Measurements from ENCODE around the gene TMOD4. TPM values are rescaled to one million over a fixed set of nuclear protein-coding genes. Genes with fewer than 3 reads are reported as not detected.
"Not testable (repeated sequence)": the region's sequence is repeated elsewhere in the genome, so short reads cannot be mapped to it uniquely, and the experiment has no call there.

The TMOD4 gene
- total and polyA plus RNA-seq, 10 of the 15 experiments (the other 5 are each of a cell fraction or from before 2014, with no cell fraction given) = 0.30 to 1.2 (median 0.50) TPM; not detected in 1

GRCh38 chr1:151210830-151211229, 35.0 kb upstream of the TMOD4 start (continued):
- TF ChIP-seq RB1 (IDR thresholded peaks at IDR 0.05; ENCODE audit: borderline replicate concordance) = no peak

- RAD21 ChIA-PET (ENCODE audit: unreplicated experiment); DNase-seq (ENCODE audit: low read depth, low spot score); in situ Hi-C loops (cut with MboI); FAIRE-seq; H3K9ac ChIP-seq (ENCODE audit: control insufficient read depth, insufficient read depth, low read length); H2AFZ ChIP-seq (ENCODE audit: control insufficient read depth, low read depth, low read length); H3K27ac ChIP-seq (ENCODE audit: control insufficient read depth, insufficient read depth); H3K4me2 ChIP-seq (ENCODE audit: control insufficient read depth, insufficient read depth); ATAC-seq; intact Hi-C loops (cut with micrococcal nuclease; ENCODE audit: unreplicated experiment); H3K27me3 ChIP-seq (replicated peaks in 1 of 2; ENCODE audit: control insufficient read depth in 2 of 2, insufficient read depth in 2 of 2, low read length in 1 of 2); H4K20me1 ChIP-seq (ENCODE audit: control insufficient read depth, insufficient read depth); H3K4me3 ChIP-seq; H3K9me3 ChIP-seq (replicated peaks; ENCODE audit: control insufficient read depth, insufficient read depth, low read length); BruUV-seq (replicated peaks); H3K4me1 ChIP-seq (ENCODE audit: control insufficient read depth, insufficient read depth, low read length): not testable (repeated sequence)
- CTCF ChIA-PET = interaction anchor here (1.2 to 1.4 kb wide), 2 partner anchors 12 to 29 kb away, joined by 3 to 5 read pairs; partner anchors contain the start of gene TMOD4
- WGBS (ENCODE audit: insufficient coverage, insufficient replicate concordance, low lambda C conversion rate, missing lambda C conversion rate) = 80% methylated on average over 12 of the region's 12 CpGs
- Histone ChIP-seq H3K36me3 (ENCODE audit: control insufficient read depth in 2 of 2, insufficient read depth in 2 of 2, low read length in 1 of 2) (peaks cover 1 to 13% of the 10 kb centered on the region in 2 experiments; a peak in 3 of 4 replicates), H3K79me2 (ENCODE audit: control insufficient read depth, insufficient read depth, low read length) (peaks cover 51% of the 10 kb centered on the region)
- POLR2A ChIA-PET = interaction anchor here (1.1 kb wide), 1 partner anchor 16 kb away, joined by 3 read pairs; no protein-coding TSS in a partner anchor
- SMC1A ChIA-PET (ENCODE audit: uncharacterized antibody, unreplicated experiment) = interaction anchor here (1.2 to 2.3 kb wide), 2 partner anchors 12 to 46 kb away, joined by 3 to 7 read pairs; no protein-coding TSS in a partner anchor
These were observed 29.7 kb upstream of the TMOD4 start for GRCh38 chr1:151205381-151205965.

GRCh38 chr1:151199873-151200581, 24.2 kb upstream of the TMOD4 start:
- DNase-seq (ENCODE audit: low read depth, low spot score) (no peak), ATAC-seq (no peak), FAIRE-seq (no peak)
- peak overlapping the region; percentile 82 for H3K27ac ChIP-seq (ENCODE audit: control insufficient read depth, insufficient read depth)
- ChIA-PET RAD21 (ENCODE audit: unreplicated experiment) (interaction anchor here (0.9 to 1.8 kb wide), 3 partner anchors 10 to 100 kb away, joined by 3 to 5 read pairs (median 5); partner anchors contain the start of genes PSMD4 and VPS72), SMC1A (ENCODE audit: uncharacterized antibody, unreplicated experiment) (interaction anchor here (2.0 kb wide), 1 partner anchor 52 kb away, joined by 7 read pairs; no protein-coding TSS in a partner anchor), CTCF (interaction anchor here (0.6 to 4.3 kb wide), 2 partner anchors 45 to 52 kb away, joined by 3 to 25 read pairs; no protein-coding TSS in a partner anchor), POLR2A (interaction anchor here (0.6 to 1.5 kb wide), 4 partner anchors 10 to 588 kb away, joined by 3 to 5 read pairs (median 3); partner anchors contain the start of gene VPS72)
- H4K20me1 ChIP-seq (ENCODE audit: control insufficient read depth, insufficient read depth) = no peaks in the 10 kb centered on the region
- H3K4me2 ChIP-seq (ENCODE audit: control insufficient read depth, insufficient read depth) = peak overlapping the region; percentile 82
- no peak overlapping the region for H2AFZ ChIP-seq (ENCODE audit: control insufficient read depth, low read depth, low read length)
- H3K4me1 ChIP-seq (ENCODE audit: control insufficient read depth, insufficient read depth, low read length) = peaks cover 4% of the 10 kb centered on the region; the same call in 1 of the 2 replicates
- in situ Hi-C loops (cut with MboI) = no loop called here
- H3K9ac ChIP-seq (ENCODE audit: control insufficient read depth, insufficient read depth, low read length) = peak overlapping the region; percentile 96
- TF ChIP-seq NR2F1 (conservative IDR thresholded peaks at IDR 0.05) (no peak), E2F4 (IDR thresholded peaks at IDR 0.05; ENCODE audit: low read depth, low read length) (no peak), NR2C1 (IDR thresholded peaks at IDR 0.05) (no peak), POU2F2 (IDR thresholded peaks at IDR 0.05; ENCODE audit: borderline replicate concordance, low read depth, low read length) (no peak), POLR2AphosphoS5 (IDR thresholded peaks at IDR 0.05; ENCODE audit: low read length) (no peak), CREB1 (IDR thresholded peaks at IDR 0.05; ENCODE audit: low read depth) (no peak)
- intact Hi-C loops (cut with micrococcal nuclease; ENCODE audit: unreplicated experiment) = loop anchor here (2.0 to 5.0 kb wide), 2 partner anchors 81 to 127 kb away; partner anchors contain the start of gene PI4KB
- BruUV-seq (replicated peaks) = no TSS peak
- no peaks in the 10 kb centered on the region for H3K27me3 ChIP-seq (replicated peaks in 1 of 2; ENCODE audit: control insufficient read depth in 2 of 2, insufficient read depth in 2 of 2, low read length in 1 of 2)
- H3K36me3 ChIP-seq (ENCODE audit: control insufficient read depth in 2 of 2, insufficient read depth in 2 of 2, low read length in 1 of 2) = peaks cover 0 to 11% of the 10 kb centered on the region in 2 experiments; a peak in 2 of 4 replicates
- H3K9me3 ChIP-seq (replicated peaks; ENCODE audit: control insufficient read depth, insufficient read depth, low read length) = no peaks in the 10 kb centered on the region
- under 1% methylated on average over 9 of the region's 11 CpGs for WGBS (ENCODE audit: insufficient coverage, insufficient replicate concordance, low lambda C conversion rate, missing lambda C conversion rate)
- peaks cover 60% of the 10 kb centered on the region for H3K79me2 ChIP-seq (ENCODE audit: control insufficient read depth, insufficient read depth, low read length)
- peak overlapping the region; percentile 98 for H3K4me3 ChIP-seq

Data from GM12878 (cell line).